NT2/D1 (cell line): ENCODE measurements around the gene TPD52L1.

Experiments
- SUZ12 ChIP-seq: IDR thresholded peaks from 2 replicates; pipeline ENCODE4 v1.6.1; 2011; ENCODE audit not compliant: insufficient read length, insufficient read depth; ENCODE audit errors: extremely low read depth
- YY1 ChIP-seq: IDR thresholded peaks from 2 replicates; pipeline ENCODE4 v1.6.1; 2011; ENCODE audit not compliant: insufficient read length, insufficient read depth

DNA sequence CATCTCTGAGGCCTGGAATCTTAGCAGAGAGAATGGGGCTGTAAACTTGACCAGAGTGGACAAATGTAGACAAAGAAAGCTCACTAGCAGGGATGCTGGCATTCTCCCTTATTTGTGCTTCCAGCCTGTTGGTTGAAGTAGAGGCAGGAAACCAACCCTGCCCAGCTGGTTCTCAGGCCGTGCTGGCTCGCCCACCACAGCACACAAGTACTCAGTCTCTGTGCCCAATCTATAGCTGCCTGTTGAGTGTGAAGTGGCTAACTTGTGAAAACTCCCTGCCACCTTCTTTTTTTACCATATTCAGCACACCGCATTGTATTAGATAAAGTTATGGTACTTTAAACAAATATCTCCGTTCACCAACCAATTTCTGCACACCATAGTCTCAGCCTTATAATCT, 110.9 kb downstream of the TPD52L1 start:
- TF ChIP-seq YY1 (no peak), SUZ12 (no peak)
